ENCODE results near the gene SPOCK1.

GRCh38 chr5:137446615-137447014 is 52.5 kb downstream of the SPOCK1 start:
- TF ChIP-seq TARDBP (IDR thresholded peaks at IDR 0.05) (no peak), BHLHE40 (IDR thresholded peaks at IDR 0.05; ENCODE audit: borderline replicate concordance) (no peak), HDGF (IDR thresholded peaks at IDR 0.05; ENCODE audit: borderline replicate concordance) (no peak), PKNOX1 (IDR thresholded peaks at IDR 0.05) (no peak), ARNT (IDR thresholded peaks at IDR 0.05) (no peak), L3MBTL2 (conservative IDR thresholded peaks at IDR 0.05) (no peak)

Measured in HEK293T (cell line).